IPS-15b (cell line): ENCODE data around the gene RPS6KB1.
"Not testable (repeated sequence)": the region's sequence is repeated elsewhere in the genome, so short reads cannot be mapped to it uniquely, and the experiment has no call there.

ENCODE experiments used
- H3K27me3 ChIP-seq: one replicate; pipeline ENCODE4 v1.6.1; 2013; ENCODE audit warnings: low read length; ENCODE audit not compliant: control insufficient read depth, insufficient read depth
- H3K36me3 ChIP-seq: one replicate; pipeline ENCODE4 v1.6.1; 2013; ENCODE audit warnings: low read length; ENCODE audit not compliant: control insufficient read depth, insufficient read depth
- H3K4me1 ChIP-seq: one replicate; pipeline ENCODE4 v1.6.1; 2013; ENCODE audit warnings: mild to moderate bottlenecking, low read length; ENCODE audit not compliant: control insufficient read depth, insufficient read depth
- H3K4me3 ChIP-seq: one replicate; pipeline ENCODE4 v1.5.1; 2013; ENCODE audit warnings: low read depth, low read length
- H3K9ac ChIP-seq: one replicate; pipeline ENCODE4 v1.6.1; 2013; ENCODE audit warnings: low read depth, mild to moderate bottlenecking, low read length
- H3K9me3 ChIP-seq: one replicate; pipeline ENCODE4 v1.6.1; 2013; ENCODE audit warnings: mild to moderate bottlenecking, low read length; ENCODE audit not compliant: control insufficient read depth, insufficient read depth

The RPS6KB1 gene

DNA sequence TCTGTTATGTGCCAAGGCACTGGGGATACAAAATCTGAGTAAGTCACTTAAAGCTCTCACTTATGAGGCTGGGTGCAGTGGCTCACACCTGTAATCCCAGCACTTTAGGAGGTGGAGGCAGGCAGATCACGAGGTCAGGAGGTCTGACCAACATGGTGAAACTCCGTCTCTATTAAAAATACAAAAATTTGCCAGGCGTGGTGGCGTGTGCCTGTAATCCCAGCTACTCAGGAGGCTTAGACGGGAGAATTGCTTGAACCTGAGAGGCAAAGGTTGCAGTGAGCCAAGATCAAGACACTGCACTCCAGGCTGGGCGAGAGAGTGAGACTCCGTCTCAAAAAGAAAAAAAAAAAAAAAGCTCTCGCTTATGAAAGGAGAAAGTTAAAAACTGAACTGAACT lies 66.7 kb downstream of the RPS6KB1 start:
- H3K4me3 ChIP-seq, H3K4me1 ChIP-seq, H3K9ac ChIP-seq, H3K9me3 ChIP-seq, H3K36me3 ChIP-seq: not testable (repeated sequence)
- H3K27me3 ChIP-seq = peaks cover 16% of the 10 kb centered on the region

DNA sequence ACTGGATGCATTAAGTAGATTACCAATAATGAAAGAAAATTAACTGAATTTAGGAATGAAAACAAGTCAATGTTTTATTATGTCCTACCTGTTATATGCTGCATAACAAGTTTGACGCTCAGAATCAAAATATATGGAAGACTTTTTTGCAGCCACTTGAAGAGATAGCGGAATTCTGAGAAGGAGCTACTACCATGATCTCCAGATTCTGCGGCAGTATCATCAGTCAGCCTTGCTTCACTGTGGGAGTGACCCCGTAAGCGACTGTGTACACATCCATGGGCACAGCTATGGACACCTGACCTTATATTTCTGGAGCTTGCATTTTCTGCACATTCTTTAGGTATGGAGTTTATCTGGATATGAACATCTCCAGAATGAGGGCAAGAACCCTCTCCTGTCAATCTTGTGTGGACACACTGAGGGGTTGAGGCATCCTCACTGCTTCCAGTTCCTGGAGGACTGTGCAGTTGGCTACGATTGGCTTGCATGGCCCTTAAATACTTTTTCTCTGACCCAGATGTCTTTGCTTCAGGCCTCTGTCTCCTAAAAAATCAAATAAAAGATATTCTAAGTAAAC lies 69.9 kb downstream of the RPS6KB1 start:
- Histone ChIP-seq H3K4me3 (no peak overlapping the region), H3K9me3 (no peaks in the 10 kb centered on the region), H3K4me1 (no peaks in the 10 kb centered on the region), H3K9ac (no peak overlapping the region), H3K36me3 (no peaks in the 10 kb centered on the region), H3K27me3 (peaks cover 16% of the 10 kb centered on the region)

DNA sequence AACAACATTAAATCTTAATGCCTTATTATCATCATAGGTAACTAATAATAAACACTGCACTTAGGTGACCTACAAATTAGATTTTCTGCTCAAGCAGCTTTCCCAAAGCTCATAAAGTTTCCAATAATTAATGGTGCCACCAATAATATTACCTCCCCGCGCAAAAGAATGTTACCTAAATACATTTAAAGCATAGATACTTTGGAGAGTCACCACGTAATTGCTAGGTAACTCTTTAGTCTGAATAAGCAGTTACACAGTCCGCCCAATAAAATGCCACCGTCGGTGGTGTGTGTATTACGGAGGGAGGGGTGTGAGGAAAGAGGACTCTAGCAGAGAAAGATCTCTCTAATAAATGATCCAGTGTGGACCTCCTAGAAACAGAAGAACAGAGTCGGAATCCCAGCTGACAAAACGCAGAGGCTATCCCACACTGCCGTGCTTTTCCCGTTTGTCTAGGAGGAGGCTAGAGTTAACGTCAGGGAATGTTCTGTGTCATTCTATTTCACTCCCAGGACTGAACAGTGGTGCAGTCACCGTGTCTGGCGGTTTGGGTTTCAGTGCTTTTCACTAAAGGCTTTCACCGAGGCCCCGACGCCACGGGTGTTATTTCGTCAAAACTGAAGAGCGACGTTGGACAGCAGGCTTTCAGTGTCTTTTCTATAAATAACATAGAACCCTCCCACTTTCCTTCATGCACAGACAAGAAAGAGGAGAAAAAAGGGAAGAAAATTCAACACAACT lies 71.0 kb downstream of the RPS6KB1 start:
- Histone ChIP-seq H3K4me3 (peak overlapping the region; percentile 93), H3K36me3 (no peaks in the 10 kb centered on the region), H3K4me1 (no peaks in the 10 kb centered on the region), H3K27me3 (peaks cover 18% of the 10 kb centered on the region), H3K9ac (peak overlapping the region; percentile 79), H3K9me3 (no peaks in the 10 kb centered on the region)

DNA sequence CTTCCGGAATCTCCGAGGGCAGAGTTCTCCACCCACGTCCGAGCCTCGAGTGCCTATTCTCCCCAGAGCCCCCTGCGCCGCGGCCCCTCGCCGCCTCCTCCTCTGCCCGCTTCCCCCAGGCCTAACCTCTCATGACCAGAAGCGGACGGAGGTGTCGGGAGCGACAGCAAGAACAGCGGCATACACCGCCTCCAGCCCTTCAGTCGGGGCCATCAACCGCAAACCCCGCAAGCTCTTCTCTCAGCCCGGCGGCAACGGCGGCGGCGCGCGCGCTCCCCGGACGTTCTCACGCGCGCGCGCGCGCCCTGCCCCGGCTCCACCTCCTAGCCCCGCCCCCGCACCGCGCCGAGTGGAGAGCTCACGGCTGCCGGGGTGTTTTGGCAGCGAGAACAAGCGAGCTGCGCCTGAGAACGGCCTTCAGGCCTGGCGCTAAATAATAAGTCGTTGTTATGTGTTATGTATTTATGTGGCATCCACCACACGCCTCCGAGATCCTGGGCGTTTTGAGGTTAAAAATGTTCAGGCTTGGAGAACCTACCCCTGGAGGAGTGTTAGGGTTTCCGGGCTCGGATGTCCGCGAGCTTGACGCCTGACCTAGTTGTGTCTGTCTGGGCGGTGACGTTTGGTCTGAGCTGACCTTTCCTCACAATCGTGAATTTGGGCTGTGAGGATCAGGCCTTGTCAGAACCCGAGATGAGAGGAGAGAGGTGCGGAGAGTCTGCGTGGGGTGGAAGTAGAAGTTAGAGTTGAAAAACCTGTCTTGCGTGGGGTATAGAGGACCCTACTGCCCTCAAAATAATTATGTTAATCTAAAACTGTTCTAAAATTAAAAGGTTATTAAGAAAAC lies 71.8 kb downstream of the RPS6KB1 start, which contains the start of gene RNFT1:
TSS of gene RNFT1 (minus strand) at position 259 of the 847 bp plus-strand sequence. CDS start at position 182, 77 bp downstream.
- H3K9me3 ChIP-seq = no peaks in the 10 kb centered on the region
- H3K4me3 ChIP-seq = peak within 1 kb of the TSS; percentile 93
- peaks cover 18% of the 10 kb centered on the region for H3K27me3 ChIP-seq
- peak within 1 kb of the TSS; percentile 79 for H3K9ac ChIP-seq
- H3K36me3 ChIP-seq = no peaks in the 10 kb centered on the region
- no peaks in the 10 kb centered on the region for H3K4me1 ChIP-seq

DNA sequence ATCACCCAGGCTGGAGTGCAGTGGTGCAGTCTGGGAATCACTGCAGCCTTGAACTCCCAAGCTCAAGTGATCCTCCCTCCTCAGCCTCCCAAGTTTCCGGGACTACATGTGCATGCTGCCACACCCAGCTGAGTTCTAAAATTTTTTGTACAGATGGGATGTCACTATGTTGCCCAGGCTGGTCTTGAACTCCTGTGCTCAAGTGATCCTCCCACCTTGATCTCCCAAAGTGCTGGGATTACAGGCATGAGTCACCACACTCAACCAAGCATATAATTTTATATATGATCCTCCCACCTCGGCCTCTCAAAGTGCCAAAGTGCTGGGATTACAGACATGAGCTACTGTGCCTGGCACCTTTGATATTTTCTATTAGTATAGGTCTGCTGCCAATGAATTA lies 78.8 kb downstream of the RPS6KB1 start:
- not testable (repeated sequence) for H3K36me3 ChIP-seq, H3K4me3 ChIP-seq, H3K9me3 ChIP-seq, H3K9ac ChIP-seq, H3K27me3 ChIP-seq, H3K4me1 ChIP-seq

DNA sequence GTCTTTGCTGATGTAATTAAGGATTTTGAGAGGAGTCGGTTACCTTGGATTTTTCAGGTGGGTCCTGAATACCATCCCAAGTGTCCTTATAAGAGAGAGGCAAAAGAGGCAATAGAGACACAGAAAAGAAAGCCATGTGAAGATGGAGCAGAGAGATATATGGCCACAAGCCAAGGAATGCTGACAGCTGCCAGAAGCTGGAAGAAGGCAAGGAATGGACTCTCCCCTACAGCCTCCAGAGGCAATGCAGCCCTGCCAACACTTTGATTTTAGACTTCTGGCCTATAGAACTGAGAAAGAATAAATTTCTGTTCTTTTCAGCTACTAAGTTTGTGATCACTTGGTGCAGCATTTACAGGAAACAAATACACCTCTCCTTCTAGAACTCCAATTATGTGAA lies 79.9 kb downstream of the RPS6KB1 start:
- H3K36me3 ChIP-seq = no peaks in the 10 kb centered on the region
- no peak overlapping the region for H3K9ac ChIP-seq
- peaks cover 2% of the 10 kb centered on the region for H3K27me3 ChIP-seq
- H3K4me1 ChIP-seq = no peaks in the 10 kb centered on the region
- no peaks in the 10 kb centered on the region for H3K9me3 ChIP-seq
- no peak overlapping the region for H3K4me3 ChIP-seq

DNA sequence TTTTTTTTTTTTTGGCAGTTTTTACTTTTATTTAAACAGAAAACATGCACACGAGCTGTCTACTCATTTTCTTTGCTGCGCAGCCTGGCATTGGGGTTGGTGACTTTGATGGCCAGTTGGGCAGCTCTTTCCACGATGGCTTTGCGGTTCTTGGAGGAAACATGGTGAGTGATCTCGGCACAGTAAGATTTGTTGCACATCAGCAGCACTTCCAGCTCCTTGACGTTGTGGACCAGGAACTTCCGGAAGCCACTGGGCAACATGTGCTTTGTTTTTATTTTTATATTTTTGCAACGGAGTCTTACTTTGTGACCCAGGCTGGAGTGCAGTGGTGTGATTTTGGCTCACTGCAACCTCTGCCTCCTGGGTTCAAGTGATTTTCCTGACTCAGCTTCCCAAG lies 80.6 kb downstream of the RPS6KB1 start:
- not testable (repeated sequence) for H3K4me3 ChIP-seq, H3K36me3 ChIP-seq, H3K27me3 ChIP-seq, H3K4me1 ChIP-seq, H3K9me3 ChIP-seq, H3K9ac ChIP-seq

DNA sequence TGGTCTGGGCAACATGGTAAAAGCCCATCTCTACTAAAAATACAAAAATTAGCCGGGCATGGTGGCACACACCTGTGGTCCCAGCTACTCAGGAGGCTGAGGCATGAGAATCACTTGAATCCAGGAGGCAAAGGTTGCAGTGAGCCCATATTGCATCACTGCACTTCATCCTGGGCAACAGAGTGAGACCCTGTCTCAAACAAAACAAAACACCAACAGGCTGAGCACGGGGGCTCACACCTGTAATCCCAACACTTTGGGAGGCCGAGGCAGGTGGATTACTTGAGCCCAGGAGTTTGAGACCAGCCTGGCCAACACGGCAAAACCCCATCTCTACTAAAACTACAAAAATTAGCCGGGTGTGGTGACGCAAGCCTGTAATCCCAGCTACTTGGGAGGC lies 82.2 kb downstream of the RPS6KB1 start:
- H3K9me3 ChIP-seq, H3K27me3 ChIP-seq, H3K9ac ChIP-seq, H3K4me1 ChIP-seq, H3K4me3 ChIP-seq, H3K36me3 ChIP-seq: not testable (repeated sequence)

DNA sequence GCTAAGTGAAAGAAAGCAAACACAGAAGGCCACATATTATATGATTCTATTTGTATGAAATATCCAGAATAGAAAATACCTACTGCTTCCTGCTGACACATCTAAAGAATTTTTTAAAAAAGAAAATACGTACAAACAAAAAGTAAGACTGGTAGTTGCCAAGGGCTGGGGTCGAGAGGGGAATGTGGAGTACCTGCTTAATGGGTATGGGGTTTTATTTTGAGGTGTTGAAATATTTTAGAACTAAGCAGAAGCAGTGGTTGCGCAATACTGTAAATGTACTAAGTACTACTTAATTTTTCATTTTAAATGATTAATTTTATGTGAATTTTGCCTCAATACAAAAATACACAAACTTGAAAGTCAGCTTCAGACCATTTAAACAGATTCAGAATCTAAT lies 103.7 kb downstream of the RPS6KB1 start:
- H3K4me1 ChIP-seq, H3K36me3 ChIP-seq, H3K9ac ChIP-seq, H3K27me3 ChIP-seq, H3K4me3 ChIP-seq, H3K9me3 ChIP-seq: not testable (repeated sequence)
